DOHH2 (cell line): ENCODE data around the gene EPN3.

Experiments
- H3F3A ChIP-seq: fragments of 200-600 bp; sonication (generic), shearing (Covaris generic); 2 replicates; pipeline ENCODE4 v1.6.0; 2016; ENCODE audit warnings: antibody characterized with exemption, mild to moderate bottlenecking; ENCODE audit not compliant: control insufficient read depth, insufficient read depth
- H3K27ac ChIP-seq: fragments of 200-600 bp; sonication (generic); 2 replicates; pipeline ENCODE4 v1.5.1; 2014; ENCODE audit warnings: low read depth, mild to moderate bottlenecking, low read length, moderate library complexity
- H3K27me3 ChIP-seq: fragments of 200-600 bp; sonication (generic); 2 replicates; pipeline ENCODE4 v1.6.1; 2014; ENCODE audit warnings: mild to moderate bottlenecking, low read length, mixed read lengths; ENCODE audit not compliant: control insufficient read depth
- H3K36me3 ChIP-seq: fragments of 200-600 bp; sonication (generic); 2 replicates; pipeline ENCODE4 v1.6.1; 2014; ENCODE audit warnings: mild to moderate bottlenecking, low read length, moderate library complexity, mixed read lengths; ENCODE audit not compliant: control insufficient read depth
- H3K4me1 ChIP-seq: fragments of 200-600 bp; sonication (generic); 2 replicates; pipeline ENCODE4 v1.6.1; 2014; ENCODE audit warnings: mild to moderate bottlenecking, low read length, mixed read lengths; ENCODE audit not compliant: control insufficient read depth
- H3K4me2 ChIP-seq: fragments of 200-600 bp; sonication (generic); 2 replicates; pipeline ENCODE4 v1.6.0; 2014; ENCODE audit warnings: mild to moderate bottlenecking, low read length, moderate library complexity
- H3K4me3 ChIP-seq: fragments of 200-600 bp; sonication (generic); 2 replicates; pipeline ENCODE4 v1.5.1; 2014; ENCODE audit warnings: mild to moderate bottlenecking, low read length, mixed read lengths
- H3K79me2 ChIP-seq: fragments of 200-600 bp; sonication (generic); 2 replicates; pipeline ENCODE4 v1.6.1; 2014; ENCODE audit warnings: mild to moderate bottlenecking, low read length, mixed read lengths; ENCODE audit not compliant: control insufficient read depth
- H3K9me2 ChIP-seq: fragments of 200-600 bp; sonication (generic); replicated peaks from 2 replicates; pipeline ENCODE4 v1.6.1; 2014; ENCODE audit warnings: mild to moderate bottlenecking, low read length, mixed read lengths; ENCODE audit not compliant: control insufficient read depth
- H3K9me3 ChIP-seq: fragments of 200-600 bp; sonication (generic); 2 replicates; pipeline ENCODE4 v1.6.1; 2014; ENCODE audit warnings: antibody characterized with exemption, low read length, mixed read lengths; ENCODE audit not compliant: control insufficient read depth, insufficient read depth
- H4K20me1 ChIP-seq: fragments of 200-600 bp; sonication (generic); 2 replicates; pipeline ENCODE4 v1.6.0; 2014; ENCODE audit warnings: low read depth, mild to moderate bottlenecking, antibody characterized with exemption, low read length, moderate library complexity; ENCODE audit not compliant: control insufficient read depth, insufficient read depth
- EZH2phosphoT487 ChIP-seq: fragments of 200-600 bp; sonication (generic); IDR thresholded peaks from 2 replicates; pipeline ENCODE4 v1.6.1; 2017; ENCODE audit warnings: borderline replicate concordance, mild to moderate bottlenecking, antibody characterized with exemption, low read length, moderate library complexity, mixed read lengths
- TF ChIP-seq, protein P1 (sequence below): fragments of 200-600 bp; sonication (generic); IDR thresholded peaks from one replicate; pipeline ENCODE4 v1.5.1; 2014; ENCODE audit warnings: antibody characterized with exemption, mild to moderate bottlenecking, low read depth, low read length; ENCODE audit not compliant: poor library complexity, severe bottlenecking

EPN3 gene

DNA sequence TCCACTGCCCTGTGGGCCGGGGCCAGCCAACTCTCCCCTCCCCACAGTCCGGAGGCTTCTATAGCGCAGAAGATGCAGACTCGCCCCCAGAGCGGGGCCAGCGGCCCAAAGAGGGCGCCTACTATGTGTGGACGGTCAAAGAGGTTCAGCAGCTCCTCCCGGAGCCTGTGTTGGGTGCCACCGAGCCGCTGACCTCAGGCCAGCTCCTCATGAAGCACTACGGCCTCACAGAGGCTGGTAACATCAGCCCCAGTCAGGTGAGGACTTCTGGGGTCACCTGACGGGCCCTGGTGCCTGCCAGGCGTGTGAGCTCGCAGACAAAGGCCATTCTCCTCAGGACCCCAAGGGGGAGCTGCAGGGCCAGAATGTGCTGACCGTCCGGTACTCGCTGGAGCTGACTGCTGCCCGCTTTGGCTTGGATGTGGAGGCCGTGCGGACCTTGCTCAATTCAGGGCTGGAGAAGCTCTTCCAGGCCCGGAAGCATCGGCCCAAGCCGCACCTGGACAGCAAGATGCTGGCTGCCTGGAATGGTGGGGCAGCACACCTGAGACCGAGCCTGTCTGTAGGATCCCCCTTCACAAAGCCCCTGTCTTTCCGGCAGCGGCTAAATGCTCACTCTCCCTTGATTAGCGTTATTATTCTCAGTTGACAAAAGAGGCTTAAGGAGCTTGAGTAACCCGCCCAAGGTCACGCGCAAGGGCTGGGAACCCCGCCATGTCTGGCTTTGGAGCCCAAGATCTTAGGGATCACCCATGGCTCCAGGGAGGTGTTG is 18.3 kb downstream of the EPN3 start:
- no peak for TF ChIP-seq EZH2phosphoT487
- TF ChIP-seq, protein P1, sequence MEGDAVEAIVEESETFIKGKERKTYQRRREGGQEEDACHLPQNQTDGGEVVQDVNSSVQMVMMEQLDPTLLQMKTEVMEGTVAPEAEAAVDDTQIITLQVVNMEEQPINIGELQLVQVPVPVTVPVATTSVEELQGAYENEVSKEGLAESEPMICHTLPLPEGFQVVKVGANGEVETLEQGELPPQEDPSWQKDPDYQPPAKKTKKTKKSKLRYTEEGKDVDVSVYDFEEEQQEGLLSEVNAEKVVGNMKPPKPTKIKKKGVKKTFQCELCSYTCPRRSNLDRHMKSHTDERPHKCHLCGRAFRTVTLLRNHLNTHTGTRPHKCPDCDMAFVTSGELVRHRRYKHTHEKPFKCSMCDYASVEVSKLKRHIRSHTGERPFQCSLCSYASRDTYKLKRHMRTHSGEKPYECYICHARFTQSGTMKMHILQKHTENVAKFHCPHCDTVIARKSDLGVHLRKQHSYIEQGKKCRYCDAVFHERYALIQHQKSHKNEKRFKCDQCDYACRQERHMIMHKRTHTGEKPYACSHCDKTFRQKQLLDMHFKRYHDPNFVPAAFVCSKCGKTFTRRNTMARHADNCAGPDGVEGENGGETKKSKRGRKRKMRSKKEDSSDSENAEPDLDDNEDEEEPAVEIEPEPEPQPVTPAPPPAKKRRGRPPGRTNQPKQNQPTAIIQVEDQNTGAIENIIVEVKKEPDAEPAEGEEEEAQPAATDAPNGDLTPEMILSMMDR = peak; percentile 51
- H3K4me1 ChIP-seq = peaks cover 7% of the 10 kb centered on the region
- H3K27ac ChIP-seq = no peak overlapping the region
- no peaks in the 10 kb centered on the region for H3K79me2 ChIP-seq
- peaks cover 3% of the 10 kb centered on the region; the same call in 1 of the 2 replicates for H4K20me1 ChIP-seq
- peaks cover 5% of the 10 kb centered on the region; the same call in 1 of the 2 replicates for H3K27me3 ChIP-seq
- no peaks in the 10 kb centered on the region for H3F3A ChIP-seq
- H3K9me2 ChIP-seq = no peaks in the 10 kb centered on the region
- no peak overlapping the region for H3K4me2 ChIP-seq
- H3K36me3 ChIP-seq = no peaks in the 10 kb centered on the region
- H3K9me3 ChIP-seq = no peaks in the 10 kb centered on the region
- H3K4me3 ChIP-seq = no peak overlapping the region

DNA sequence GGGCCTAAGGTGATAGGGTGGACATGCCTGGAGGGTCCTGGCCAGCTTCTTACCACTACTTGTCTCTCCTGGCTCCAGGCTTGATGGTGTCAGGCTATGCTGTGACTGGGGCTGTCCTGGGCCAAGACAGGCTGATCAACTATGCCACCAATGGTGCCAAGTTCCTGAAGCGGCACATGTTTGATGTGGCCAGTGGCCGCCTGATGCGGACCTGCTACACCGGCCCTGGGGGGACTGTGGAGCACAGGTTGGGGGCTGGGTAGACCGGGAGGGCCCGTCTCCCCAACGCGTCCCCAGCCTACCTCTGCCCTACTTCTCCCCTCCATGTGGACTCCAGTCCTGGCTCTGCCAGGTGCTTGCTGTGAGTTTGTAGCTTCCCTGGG is 18.9 kb downstream of the EPN3 start:
- no peaks in the 10 kb centered on the region for H3F3A ChIP-seq

DNA sequence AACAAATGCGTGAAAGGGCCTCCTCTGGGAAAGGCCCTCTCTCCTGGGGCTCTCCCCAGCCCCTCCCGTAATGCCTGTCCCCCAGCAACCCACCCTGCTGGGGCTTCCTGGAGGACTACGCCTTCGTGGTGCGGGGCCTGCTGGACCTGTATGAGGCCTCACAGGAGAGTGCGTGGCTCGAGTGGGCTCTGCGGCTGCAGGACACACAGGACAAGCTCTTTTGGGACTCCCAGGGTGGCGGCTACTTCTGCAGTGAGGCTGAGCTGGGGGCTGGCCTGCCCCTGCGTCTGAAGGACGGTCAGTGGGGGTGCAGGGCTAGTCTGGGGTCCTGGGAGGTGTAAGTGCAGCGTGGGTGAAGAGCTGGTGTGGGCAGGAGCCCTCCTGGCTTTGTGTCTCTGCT is 19.3 kb downstream of the EPN3 start:
- H3K4me3 ChIP-seq = no peak overlapping the region
- no peaks in the 10 kb centered on the region for H3K36me3 ChIP-seq
- H3K27ac ChIP-seq = no peak overlapping the region
- H3F3A ChIP-seq = no peaks in the 10 kb centered on the region
- H3K4me1 ChIP-seq = peaks cover 7% of the 10 kb centered on the region
- H4K20me1 ChIP-seq = no peaks in the 10 kb centered on the region
- no peaks in the 10 kb centered on the region for H3K79me2 ChIP-seq
- H3K9me3 ChIP-seq = no peaks in the 10 kb centered on the region
- H3K27me3 ChIP-seq = no peaks in the 10 kb centered on the region
- no peak for TF ChIP-seq EZH2phosphoT487
- TF ChIP-seq, protein P1 = no peak
- H3K9me2 ChIP-seq = no peaks in the 10 kb centered on the region
- H3K4me2 ChIP-seq = no peak overlapping the region

More for the DNA sequence above, 18.9 kb downstream of the EPN3 start:
- no peak overlapping the region for H3K4me2 ChIP-seq
- no peak overlapping the region for H3K27ac ChIP-seq
- H3K9me2 ChIP-seq = no peaks in the 10 kb centered on the region
- H4K20me1 ChIP-seq = peaks cover under 1% of the 10 kb centered on the region; the same call in 1 of the 2 replicates
- peaks cover 7% of the 10 kb centered on the region for H3K4me1 ChIP-seq
- H3K36me3 ChIP-seq = no peaks in the 10 kb centered on the region
- TF ChIP-seq, protein P1 = no peak
- no peak for TF ChIP-seq EZH2phosphoT487
- H3K27me3 ChIP-seq = peaks cover under 1% of the 10 kb centered on the region; the same call in 1 of the 2 replicates
- H3K9me3 ChIP-seq = no peaks in the 10 kb centered on the region
- H3K79me2 ChIP-seq = no peaks in the 10 kb centered on the region
- H3K4me3 ChIP-seq = no peak overlapping the region
